ENCODE measurements around the gene TBC1D21.
A peak's percentile ranks its signal among the peaks of the same experiment; 100 is the strongest.

The TBC1D21 gene

GRCh38 chr15:73891328-73892315, 18.3 kb downstream of the TBC1D21 start:
- no peak for DNase-seq

GRCh38 chr15:73892446-73893226, 19.3 kb downstream of the TBC1D21 start:
- DNase-seq, result no peak

- no peak for DNase-seq
These were observed 20.9 kb downstream of the TBC1D21 start for GRCh38 chr15:73894133-73894814.

GRCh38 chr15:73897441-73898261, 24.3 kb downstream of the TBC1D21 start:
- DNase-seq, result peak; percentile 27 to 35

GRCh38 chr15:73899197-73900094, 26.1 kb downstream of the TBC1D21 start:
- no peak for DNase-seq

GRCh38 chr15:73900095-73900712, 26.8 kb downstream of the TBC1D21 start:
- no peak for DNase-seq

- DNase-seq, result no peak
These were observed 27.9 kb downstream of the TBC1D21 start for GRCh38 chr15:73901126-73901810.

GRCh38 chr15:73902121-73903020, 29.0 kb downstream of the TBC1D21 start:
- no peak for DNase-seq

- DNase-seq, result no peak
These were observed 30.9 kb downstream of the TBC1D21 start for GRCh38 chr15:73904026-73904815.

- DNase-seq, result no peak
These were observed 32.0 kb downstream of the TBC1D21 start for GRCh38 chr15:73905225-73905827.

GRCh38 chr15:73906346-73907034, 33.1 kb downstream of the TBC1D21 start:
- DNase-seq, result no peak

GRCh38 chr15:73907035-73907408, 33.7 kb downstream of the TBC1D21 start:
- no peak for DNase-seq

GRCh38 chr15:73908030-73908821, 34.9 kb downstream of the TBC1D21 start:
- DNase-seq, result peak; percentile 60 to 75

GRCh38 chr15:73908822-73909122, 35.4 kb downstream of the TBC1D21 start:
- DNase-seq, result no peak

GRCh38 chr15:73909651-73910050, 36.3 kb downstream of the TBC1D21 start:
- DNase-seq, result no peak

- no peak for DNase-seq
These were observed 37.3 kb downstream of the TBC1D21 start for GRCh38 chr15:73910522-73911303.
